Endothelial cell of umbilical vein (primary cell): ENCODE results near the gene FNIP1. TPM values are rescaled to one million over a fixed set of nuclear protein-coding genes. Genes with fewer than 3 reads are reported as not detected.

Source experiments
- BruUV-seq: library from RNA; stranded (reverse); fragments of 400-500 nt; replicated peaks from 2 replicates; lab custom pipeline; 2021; lab: Mats Ljungman, UMichigan
- CTCF ChIA-PET: fragments of 300-600, 350-600 bp; sonication (Branson Sonifier 250); formaldehyde crosslinking; loops from one replicate; lab custom pipeline; 2021; ENCODE audit warnings: antibody characterized with exemption, inconsistent platforms; lab: Charles Lee
- POLR2A ChIA-PET: fragments of 300-600, 350-600 bp; sonication (Branson Sonifier 250); formaldehyde crosslinking; loops from one replicate; lab custom pipeline; 2021; ENCODE audit warnings: antibody characterized with exemption, inconsistent platforms; lab: Charles Lee
- DNase-seq: peaks from one replicate; pipeline ENCODE4 v3.0.0-alpha.2; 2011; ENCODE audit warnings: low read depth, low spot score
- FAIRE-seq: peaks from 2 replicates; lab custom pipeline; 2011; peaks lifted over from hg19 to GRCh38; lab: Jason Lieb, UNC
- H2AFZ ChIP-seq: 2 replicates; pipeline ENCODE4 v1.6.0; 2012; ENCODE audit warnings: low read depth, low read length, control low read depth, inconsistent platforms
- H3K27ac ChIP-seq: 2 replicates; pipeline ENCODE4 v1.5.1; 2011; ENCODE audit warnings: low read depth, mild to moderate bottlenecking, control low read depth, low read length, moderate library complexity; ENCODE audit not compliant: insufficient read depth
- H3K27me3 ChIP-seq, 2 experiments: 2 replicates each; pipeline versions ENCODE4 v1.6.0 to v1.6.1; 2011; ENCODE audit warnings: low read length in 2 of 2, mixed read lengths in 1 of 2; ENCODE audit not compliant: control insufficient read depth in 2 of 2, insufficient read depth in 2 of 2
- H3K36me3 ChIP-seq, 2 experiments: 2 replicates in 1 of 2; 3 replicates in 1 of 2; pipeline ENCODE4 v1.5.1; 2011; ENCODE audit warnings: low read length in 2 of 2, mild to moderate bottlenecking in 1 of 2, moderate library complexity in 1 of 2; ENCODE audit not compliant: control insufficient read depth in 2 of 2, insufficient read depth in 2 of 2; ENCODE audit errors: extremely low read depth in 1 of 2
- H3K4me1 ChIP-seq: 3 replicates; pipeline ENCODE4 v1.5.1; 2011; ENCODE audit warnings: mild to moderate bottlenecking, low read length; ENCODE audit not compliant: control insufficient read depth, insufficient read depth; ENCODE audit errors: extremely low read depth
- H3K4me2 ChIP-seq: 2 replicates; pipeline ENCODE4 v1.6.1; 2011; ENCODE audit warnings: low read length, control low read depth, mixed read lengths; ENCODE audit not compliant: insufficient read depth
- H3K4me3 ChIP-seq, 3 experiments: fragments of 200-600 bp in 1 of 3; sonication (generic), shearing (Covaris generic) in 1 of 3; replicated peaks in 1 of 3; 2 replicates each; pipeline ENCODE4 v1.5.1; 2011 to 2016; ENCODE audit warnings: control low read depth in 3 of 3, low read length in 3 of 3, mild to moderate bottlenecking in 2 of 3, inconsistent platforms in 1 of 3, low read depth in 1 of 3, moderate library complexity in 1 of 3; ENCODE audit not compliant: insufficient read depth in 1 of 3
- H3K79me2 ChIP-seq: 2 replicates; pipeline ENCODE4 v1.6.0; 2012; ENCODE audit warnings: low read length, inconsistent platforms; ENCODE audit not compliant: control insufficient read depth, insufficient read depth
- H3K9ac ChIP-seq: replicated peaks from 2 replicates; pipeline ENCODE3; 2011; ENCODE audit warnings: low read length, control low read depth; ENCODE audit not compliant: insufficient read depth; ENCODE audit errors: extremely low read depth
- H3K9me1 ChIP-seq: replicated peaks from 3 replicates; pipeline ENCODE4 v1.6.0; 2011; ENCODE audit warnings: mild to moderate bottlenecking, low read length; ENCODE audit not compliant: control insufficient read depth, insufficient read depth; ENCODE audit errors: extremely low read depth
- H3K9me3 ChIP-seq: replicated peaks from 2 replicates; pipeline ENCODE4 v1.5.1; 2012; ENCODE audit warnings: low read length, inconsistent platforms; ENCODE audit not compliant: control insufficient read depth, insufficient read depth
- H4K20me1 ChIP-seq: replicated peaks from 2 replicates; pipeline ENCODE3; 2011; ENCODE audit warnings: mild to moderate bottlenecking, low read length; ENCODE audit not compliant: control insufficient read depth, insufficient read depth; ENCODE audit errors: extremely low read depth
- EZH2 ChIP-seq: IDR thresholded peaks from 2 replicates; pipeline ENCODE4 v1.6.1; 2012; ENCODE audit warnings: borderline replicate concordance, low read depth, mild to moderate bottlenecking, moderate library complexity, low read length, inconsistent platforms; ENCODE audit not compliant: severe bottlenecking
- FOS ChIP-seq: IDR thresholded peaks from 2 replicates; pipeline ENCODE4 v1.6.1; 2011; ENCODE audit warnings: mild to moderate bottlenecking, low read length, moderate library complexity, borderline replicate concordance; ENCODE audit not compliant: insufficient read depth
- GATA2 ChIP-seq: IDR thresholded peaks from 2 replicates; pipeline ENCODE4 v1.7.0; 2011; ENCODE audit warnings: low read depth, mild to moderate bottlenecking, moderate library complexity, mixed read lengths, low read length; ENCODE audit not compliant: insufficient read length, insufficient read depth
- JUN ChIP-seq: IDR thresholded peaks from 2 replicates; pipeline ENCODE4 v1.6.1; 2011; ENCODE audit warnings: borderline replicate concordance, low read depth; ENCODE audit not compliant: insufficient read length, insufficient read depth
- MYC ChIP-seq: IDR thresholded peaks from one replicate; pipeline ENCODE4 v1.6.1; 2011; ENCODE audit warnings: mild to moderate bottlenecking, low read depth, low read length
- POLR2A ChIP-seq: IDR thresholded peaks from 2 replicates; pipeline ENCODE4 v1.6.1; 2012; ENCODE audit warnings: low read depth, mild to moderate bottlenecking, control low read depth, low read length
- POLR2AphosphoS5 ChIP-seq: IDR thresholded peaks from 2 replicates; pipeline ENCODE4 v1.6.1; 2012; ENCODE audit warnings: low read depth, mild to moderate bottlenecking, control low read depth, low read length, moderate library complexity; ENCODE audit not compliant: insufficient read depth
- dilution Hi-C: fragments of 300-500 bp; cut with MboI; formaldehyde crosslinking; loops from one replicate; pipeline ENCODE4 v1.15.0; 2019; ENCODE audit warnings: low sequenced_read_pairs; ENCODE audit not compliant: extremely low pct_ligation_motif_present
- intact Hi-C: fragments of 100-400 bp; cut with micrococcal nuclease; formaldehyde crosslinking; loops from one replicate; pipeline ENCODE4 v1.10.0; 2022
- polyA plus RNA-seq, 4 experiments: library from polyadenylated mRNA; depleted of rRNA in 3 of 4; stranded (reverse) in 3 of 4; unstranded in 1 of 4; fragments of >200 nt; gene quantifications; 2 replicates each; pipeline versions ENCODE4 v1.2.1 to v1.2.3, GENCODE V29; 2011 to 2012; ENCODE audit warnings: missing spikeins in 1 of 4
- total RNA-seq: library from RNA; stranded (reverse); gene quantifications from 2 replicates; pipeline ENCODE4 v1.2.3, GENCODE V29; 2021
- TF ChIP-seq, protein P1 (sequence below), 2 donors: IDR thresholded peaks; 1 replicate in 1 of 2; 2 replicates in 1 of 2; pipeline ENCODE4 v1.5.1; 2011; ENCODE audit warnings: low read length in 2 of 2, mild to moderate bottlenecking in 2 of 2, moderate library complexity in 2 of 2, control low read depth in 1 of 2, inconsistent platforms in 1 of 2, low read depth in 1 of 2; ENCODE audit not compliant: insufficient read depth in 1 of 2; ENCODE audit errors: extremely low read depth in 1 of 2
- TF ChIP-seq, protein P2 (sequence below): IDR thresholded peaks from 2 replicates; pipeline ENCODE4 v1.6.1; 2011; ENCODE audit not compliant: insufficient read depth, insufficient read length

Gene FNIP1
- total and polyA plus RNA-seq, 2 donors (not counting 3 experiments of a cell fraction or from before 2014, with no cell fraction given): 5.9 to 27.3 TPM

DNA sequence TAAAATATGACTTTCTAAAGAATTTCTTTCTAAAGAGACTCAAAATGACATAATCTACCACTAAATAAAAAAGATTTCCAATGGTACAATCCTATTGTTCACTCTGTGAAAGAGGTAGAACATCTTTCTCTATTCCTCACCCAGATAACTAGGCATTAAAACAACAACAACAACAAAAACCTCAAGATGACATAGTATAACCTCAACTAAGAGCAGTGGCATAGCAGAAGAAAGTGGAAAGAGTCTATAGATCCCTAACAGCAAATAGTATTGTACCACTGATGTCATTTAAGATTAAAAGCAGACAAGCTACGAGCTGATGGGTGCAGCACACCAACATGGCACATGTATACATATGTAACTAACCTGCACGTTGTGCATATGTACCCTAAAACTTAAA is 191.7 kb downstream of the FNIP1 start:
- Histone ChIP-seq H3K36me3 (no peaks in the 10 kb centered on the region), H3K9me1 (no peaks in the 10 kb centered on the region), H3K4me2 (no peak overlapping the region), H3K4me1 (peaks cover 2% of the 10 kb centered on the region), H3K9me3 (no peaks in the 10 kb centered on the region), H3K9ac (no peak overlapping the region), H3K27ac (no peak overlapping the region), H3K27me3 (no peaks in the 10 kb centered on the region), H3K4me3 (no peak overlapping the region), H4K20me1 (no peaks in the 10 kb centered on the region), H3K79me2 (peaks cover 44% of the 10 kb centered on the region), H2AFZ (no peak overlapping the region)
- TF ChIP-seq, protein P1, sequence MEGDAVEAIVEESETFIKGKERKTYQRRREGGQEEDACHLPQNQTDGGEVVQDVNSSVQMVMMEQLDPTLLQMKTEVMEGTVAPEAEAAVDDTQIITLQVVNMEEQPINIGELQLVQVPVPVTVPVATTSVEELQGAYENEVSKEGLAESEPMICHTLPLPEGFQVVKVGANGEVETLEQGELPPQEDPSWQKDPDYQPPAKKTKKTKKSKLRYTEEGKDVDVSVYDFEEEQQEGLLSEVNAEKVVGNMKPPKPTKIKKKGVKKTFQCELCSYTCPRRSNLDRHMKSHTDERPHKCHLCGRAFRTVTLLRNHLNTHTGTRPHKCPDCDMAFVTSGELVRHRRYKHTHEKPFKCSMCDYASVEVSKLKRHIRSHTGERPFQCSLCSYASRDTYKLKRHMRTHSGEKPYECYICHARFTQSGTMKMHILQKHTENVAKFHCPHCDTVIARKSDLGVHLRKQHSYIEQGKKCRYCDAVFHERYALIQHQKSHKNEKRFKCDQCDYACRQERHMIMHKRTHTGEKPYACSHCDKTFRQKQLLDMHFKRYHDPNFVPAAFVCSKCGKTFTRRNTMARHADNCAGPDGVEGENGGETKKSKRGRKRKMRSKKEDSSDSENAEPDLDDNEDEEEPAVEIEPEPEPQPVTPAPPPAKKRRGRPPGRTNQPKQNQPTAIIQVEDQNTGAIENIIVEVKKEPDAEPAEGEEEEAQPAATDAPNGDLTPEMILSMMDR (IDR thresholded peaks at IDR 0.05; ENCODE audit: extremely low read depth in 1 of 2, insufficient read depth in 1 of 2, low read depth in 1 of 2, low read length in 2 of 2): no peak
- TF ChIP-seq, protein P2, sequence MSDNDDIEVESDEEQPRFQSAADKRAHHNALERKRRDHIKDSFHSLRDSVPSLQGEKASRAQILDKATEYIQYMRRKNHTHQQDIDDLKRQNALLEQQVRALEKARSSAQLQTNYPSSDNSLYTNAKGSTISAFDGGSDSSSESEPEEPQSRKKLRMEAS: no peak
- TF ChIP-seq EZH2 (no peak), POLR2AphosphoS5 (no peak), FOS (no peak), GATA2 (no peak), POLR2A (no peak), JUN (no peak), MYC (no peak)
- no peak for FAIRE-seq
- ChIA-PET POLR2A (interaction anchor here (0.6 kb wide), 1 partner anchor 188 kb away, joined by 3 read pairs; no protein-coding TSS in a partner anchor), CTCF (interaction anchor here (1.1 to 1.2 kb wide), 2 partner anchors 10 to 16 kb away, joined by 3 read pairs; no protein-coding TSS in a partner anchor)
- dilution Hi-C loops (no loop called here), intact Hi-C loops (no loop called here)
- BruUV-seq: no TSS peak
- DNase-seq: no peak
